SU-DHL-6 (cell line): ENCODE data around the gene DMC1.

Experiments used
- CTCF ChIP-seq: fragments of 200-600 bp; sonication (generic); IDR thresholded peaks from one replicate; pipeline ENCODE4 v1.5.1; 2017; ENCODE audit warnings: antibody characterized with exemption, mild to moderate bottlenecking, low read length, moderate library complexity; ENCODE audit not compliant: insufficient read depth, poor library complexity, severe bottlenecking
- EZH2phosphoT487 ChIP-seq: fragments of 200-600 bp; sonication (generic), shearing (Covaris generic); conservative IDR thresholded peaks from 2 replicates; pipeline ENCODE4 v1.6.1; 2018; ENCODE audit warnings: mild to moderate bottlenecking, antibody characterized with exemption, low read length, moderate library complexity, mixed read lengths

- TF ChIP-seq CTCF, result no peak
- TF ChIP-seq EZH2phosphoT487, result no peak
These were observed 45.6 kb downstream of the DMC1 start for GRCh38 chr22:38524429-38524828.
